GM23248 (cell line): Measurements from ENCODE around the gene CYTH4.

Source experiments
- EZH2 ChIP-seq: fragments of 200-600 bp; sonication (generic); IDR thresholded peaks from 2 replicates; pipeline ENCODE4 v1.6.1; 2018; ENCODE audit warnings: antibody characterized with exemption, mild to moderate bottlenecking; ENCODE audit not compliant: insufficient read depth, poor library complexity, severe bottlenecking
- EZH2phosphoT487 ChIP-seq: fragments of 200-600 bp; sonication (generic); IDR thresholded peaks from 2 replicates; pipeline ENCODE4 v1.6.1; 2018; ENCODE audit warnings: antibody characterized with exemption, moderate library complexity, mild to moderate bottlenecking, low read depth; ENCODE audit not compliant: insufficient read depth

DNA sequence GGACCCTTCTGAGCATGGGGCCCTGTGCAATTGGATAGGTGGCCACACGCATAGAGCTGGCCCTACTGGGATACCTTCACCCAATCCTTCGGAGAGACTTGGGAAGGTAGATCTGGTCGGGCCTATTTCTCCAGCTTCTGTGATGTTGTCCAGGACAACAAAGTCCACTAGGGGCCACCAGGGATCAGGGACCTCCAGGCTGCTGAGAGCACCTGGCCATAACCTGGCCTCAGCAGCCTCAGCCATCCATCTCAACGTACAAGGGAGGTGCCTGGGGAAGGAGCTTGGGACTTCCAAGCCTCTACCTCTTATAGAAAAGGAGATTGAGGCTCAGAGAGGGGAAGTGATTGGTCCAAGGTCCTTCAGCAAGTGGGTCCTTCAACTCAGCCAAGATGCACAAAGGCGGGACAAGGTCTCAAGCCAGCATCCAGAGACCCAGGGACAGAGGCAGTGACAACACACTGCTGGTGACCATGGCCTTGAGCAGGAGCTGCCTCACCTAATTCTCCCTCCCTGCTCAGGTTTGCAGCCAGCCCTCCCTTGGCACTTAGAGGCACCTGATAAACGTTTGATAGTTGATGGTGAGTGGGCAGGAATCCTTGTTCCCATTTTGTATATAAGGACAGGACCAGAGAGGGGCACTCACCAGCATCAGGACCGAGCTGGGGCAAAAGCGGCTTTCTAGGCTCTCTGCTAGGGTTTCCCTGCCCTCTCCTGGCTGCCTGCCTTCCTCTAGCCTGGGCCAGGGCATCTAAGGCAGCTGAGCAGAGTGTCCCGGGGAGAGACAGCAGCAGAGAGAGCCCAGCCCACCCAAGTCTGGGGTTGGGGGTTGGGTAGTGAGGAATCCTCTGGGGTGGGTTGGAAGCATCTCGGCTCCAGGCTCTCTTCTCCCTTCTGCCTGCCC lies 42.7 kb upstream of the CYTH4 start:
- no peak for TF ChIP-seq EZH2
- no peak for TF ChIP-seq EZH2phosphoT487
